Psoas muscle (tissue), 8 donors: ENCODE data around the gene ESR1. TPM values are rescaled to one million over a fixed set of nuclear protein-coding genes. Genes with fewer than 3 reads are reported as not detected.
A peak's percentile ranks its signal among the peaks of the same experiment; 100 is the strongest.

ENCODE experiments used
- ATAC-seq, 4 donors: fragments of 200-7000 bp; cut with Tn5 transposase; one replicate each; pipeline ENCODE4 v1.9.1; 2020; ENCODE audit warnings: moderate library complexity in 3 of 4, mild to moderate bottlenecking in 2 of 4
- DNase-seq, 2 donors: peaks; one replicate each; pipeline ENCODE4 v3.0.0-alpha.2; 2020
- H3K27ac ChIP-seq: fragments of 200-600 bp; one replicate; pipeline ENCODE4 v1.8.0; 2022
- H3K27me3 ChIP-seq, 3 donors: fragments of 200-600 bp in 1 of 3; one replicate each; pipeline versions ENCODE4 v1.6.1 to v1.8.0; 2013 to 2022; ENCODE audit warnings: low read length in 2 of 3, mild to moderate bottlenecking in 2 of 3, moderate library complexity in 1 of 3; ENCODE audit not compliant: insufficient read depth in 3 of 3
- H3K36me3 ChIP-seq, 2 donors: fragments of 200-600 bp in 1 of 2; one replicate each; pipeline versions ENCODE4 v1.6.1 to v1.8.0; 2013 to 2022; ENCODE audit warnings: low read depth in 1 of 2, mild to moderate bottlenecking in 1 of 2, moderate library complexity in 1 of 2; ENCODE audit not compliant: insufficient read depth in 1 of 2
- H3K4me1 ChIP-seq: fragments of 200-600 bp; one replicate; pipeline ENCODE4 v1.8.0; 2022
- H3K4me3 ChIP-seq: fragments of 200-600 bp; one replicate; pipeline ENCODE4 v1.8.0; 2022; ENCODE audit warnings: mild to moderate bottlenecking
- H3K9me3 ChIP-seq: fragments of 200-600 bp; one replicate; pipeline ENCODE4 v1.8.0; 2022
- CTCF ChIP-seq: fragments of 200-600 bp; IDR thresholded peaks from one replicate; pipeline ENCODE4 v1.8.0; 2022; ENCODE audit warnings: antibody characterized with exemption
- WGBS, 3 donors: extraction: QIAGEN DNeasy Blood & Tissue Kit; methylation state at CpG; one replicate each; pipeline versions ENCODE4 v1.1.6 to v1.1.7; 2013; 5-methylcytosine and 5-hydroxymethylcytosine counted together
- intact Hi-C, 2 donors: fragments of 100-400 bp; cut with DNase I; formaldehyde crosslinking; loops; one replicate each; pipeline versions ENCODE4 v1.11.0 to v1.14.2; 2022
- polyA plus RNA-seq, 3 donors: library from polyadenylated mRNA; stranded (reverse); fragments of 200-250 nt; gene quantifications; one replicate each; pipeline ENCODE4 v1.2.3, GENCODE V29; 2013
- total RNA-seq, 4 donors: library from RNA; stranded (reverse); fragmentation: NEBNext Ultra II Directional in 2 of 4; extraction: Animal tissue kit (Norgen Biotek cat#: 25700) in 2 of 4; gene quantifications; one replicate each; pipeline versions ENCODE4 v1.2.1 to v1.2.4, GENCODE V29; 2021 to 2023
- donor health status: healthy with polysubstance abuse.
- donor health status: DM: no; HTN: no; CAD: no; lungs with moderate emphysema.
- donor health status: Bipolar disorder and iron deficiency.
- donor health status: healthy.
- donor health status: DM: yes; HTN: yes; CAD: no.
- donor health status: DM: no; HTN: no; CAD: no.
- donor health status: DM: no; HTN: no; CAD: no.
- donor health status: DM: yes; HTN: yes; CAD: no.

ESR1 gene
- total and polyA plus RNA-seq, 7 donors: 0.42 to 4.4 (median 1.5) TPM

- WGBS, 3 donors: 25 to 34% (median 31%) methylated on average over 9 of the region's 9 CpGs
- ATAC-seq (peak; percentile 49 to 83 (median 68)), DNase-seq (no peak)
- no peak for TF ChIP-seq CTCF
- H3K4me3 ChIP-seq: peak overlapping the region; percentile 29
- peaks cover 3 to 32% of the 10 kb centered on the region in 2 donors for H3K36me3 ChIP-seq
- peak overlapping the region; percentile 71 for H3K27ac ChIP-seq
- intact Hi-C loops: loop anchor here in 1 of 2 donors (5.0 kb wide), 1 partner anchor 310 kb away; the partner anchor contains the start of gene ESR1
- H3K4me1 ChIP-seq: peaks cover 24% of the 10 kb centered on the region
- H3K9me3 ChIP-seq: no peaks in the 10 kb centered on the region
- H3K27me3 ChIP-seq: no peaks in the 10 kb centered on the region
Observed at GRCh38 chr6:152117156-152118133, 310.0 kb downstream of the ESR1 start.

GRCh38 chr6:152118224-152118623, 310.7 kb downstream of the ESR1 start:
- intact Hi-C loops: loop anchor here in 1 of 2 donors (5.0 kb wide), 1 partner anchor 311 kb away; the partner anchor contains the start of gene ESR1
- 94 to 100% (median 95%) methylated on average over 3 of the region's 3 CpGs for WGBS, 3 donors

GRCh38 chr6:152118678-152119077, 311.2 kb downstream of the ESR1 start:
- no peaks in the 10 kb centered on the region for H3K9me3 ChIP-seq
- DNase-seq (no peak), ATAC-seq (peak in 1 of 4 donors; percentile 40)
- no peak overlapping the region for H3K27ac ChIP-seq
- no peaks in the 10 kb centered on the region for H3K27me3 ChIP-seq
- 81 to 90% (median 87%) methylated on average over 5 of the region's 5 CpGs for WGBS, 3 donors
- intact Hi-C loops: loop anchor here in 1 of 2 donors (5.0 kb wide), 1 partner anchor 311 kb away; the partner anchor contains the start of gene ESR1
- H3K4me1 ChIP-seq: peaks cover 17% of the 10 kb centered on the region
- peaks cover 3 to 42% of the 10 kb centered on the region in 2 donors for H3K36me3 ChIP-seq
- no peak overlapping the region for H3K4me3 ChIP-seq
- no peak for TF ChIP-seq CTCF

More at GRCh38 chr6:152118224-152118623, 310.7 kb downstream of the ESR1 start:
- TF ChIP-seq CTCF: no peak
- DNase-seq: no peak
- H3K36me3 ChIP-seq: peaks cover 3 to 38% of the 10 kb centered on the region in 2 donors
- H3K27me3 ChIP-seq: no peaks in the 10 kb centered on the region
- peaks cover 17% of the 10 kb centered on the region for H3K4me1 ChIP-seq
- no peaks in the 10 kb centered on the region for H3K9me3 ChIP-seq
- no peak overlapping the region for H3K27ac ChIP-seq
- ATAC-seq: no peak
- no peak overlapping the region for H3K4me3 ChIP-seq

- Histone ChIP-seq H3K36me3 (peaks cover 3 to 45% of the 10 kb centered on the region in 2 donors), H3K4me1 (peaks cover 23% of the 10 kb centered on the region), H3K27me3 (no peaks in the 10 kb centered on the region), H3K9me3 (no peaks in the 10 kb centered on the region), H3K27ac (no peak overlapping the region), H3K4me3 (no peak overlapping the region)
- DNase-seq (no peak), ATAC-seq (no peak)
- 77 to 82% (median 79%) methylated on average over 7 of the region's 7 CpGs for WGBS, 3 donors
- TF ChIP-seq CTCF: no peak
- intact Hi-C loops: loop anchor here (5.0 to 10.0 kb wide), 2 partner anchors 313 to 425 kb away; partner anchors contain the start of gene ESR1 (in 1 of the 2)
Observed at GRCh38 chr6:152119831-152120230, 312.3 kb downstream of the ESR1 start.
